HG02678 (cell line): ENCODE results near the gene KRTAP5-10.
"Not testable (repeated sequence)": the region's sequence is repeated elsewhere in the genome, so short reads cannot be mapped to it uniquely, and the experiment has no call there.

ENCODE experiments used
- ATAC-seq: cut with Tn5 transposase; IDR thresholded peaks from one replicate; pipeline ENCODE4 v1.9.1; 2021; ENCODE audit warnings: mild to moderate bottlenecking, moderate library complexity; ENCODE audit not compliant: unreplicated experiment

KRTAP5-10 gene

DNA sequence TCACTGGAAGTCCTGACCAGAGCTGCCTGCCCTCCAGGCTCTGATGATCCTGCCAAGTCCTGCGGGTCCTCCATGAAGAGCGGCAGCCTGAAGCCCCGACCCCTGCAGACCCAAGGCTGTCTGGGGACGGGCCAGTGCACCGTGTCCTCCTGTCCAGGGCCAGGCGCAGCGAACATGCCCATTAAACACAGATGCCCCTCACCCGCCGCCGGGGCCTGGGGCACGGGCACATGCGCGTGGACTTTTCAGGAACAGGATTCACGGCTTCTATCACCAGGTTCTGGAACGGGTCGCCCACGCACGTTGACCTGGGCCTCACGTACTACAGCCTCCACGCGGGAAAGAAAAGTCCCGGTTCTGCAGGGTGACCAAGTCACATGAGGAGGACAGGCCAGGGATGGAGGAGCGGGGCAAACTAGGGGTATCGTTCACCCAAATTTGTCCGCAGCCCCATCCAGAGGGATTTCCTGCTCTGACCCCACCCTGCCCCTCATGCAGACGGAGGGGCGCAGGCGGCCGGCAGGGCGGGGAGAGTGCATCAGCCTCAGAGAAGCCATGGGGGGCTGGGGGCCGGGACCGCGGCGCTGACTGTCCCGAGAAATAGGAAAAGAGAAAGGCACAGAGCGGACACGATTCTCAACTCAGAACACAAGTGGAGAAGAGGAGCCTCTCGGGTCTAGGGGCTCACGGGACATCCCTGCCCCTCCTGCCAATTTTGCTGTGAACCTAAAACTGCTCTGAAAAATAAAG, 5.9 kb downstream of the KRTAP5-10 start:
- not testable (repeated sequence) for ATAC-seq

DNA sequence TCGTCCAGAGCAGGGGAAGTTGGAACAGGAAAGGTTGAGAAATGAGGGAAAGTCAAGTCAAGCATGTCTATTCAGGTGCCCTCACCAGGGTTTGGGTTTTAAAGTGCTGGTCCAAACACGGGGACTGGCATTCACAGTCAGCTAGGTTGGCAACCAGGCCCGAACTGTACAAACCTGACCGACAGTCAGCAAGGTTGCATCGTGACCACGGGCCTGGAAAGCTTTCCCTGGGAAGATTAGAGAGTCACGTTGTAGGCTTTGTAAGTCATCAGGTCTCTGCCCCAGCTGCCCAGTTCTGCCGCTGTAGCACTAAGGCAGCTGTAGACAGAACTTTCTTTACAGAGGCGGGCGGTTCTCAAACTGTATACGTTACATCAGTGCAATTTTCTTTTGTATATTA, 7.4 kb downstream of the KRTAP5-10 start:
- ATAC-seq, result no peak

DNA sequence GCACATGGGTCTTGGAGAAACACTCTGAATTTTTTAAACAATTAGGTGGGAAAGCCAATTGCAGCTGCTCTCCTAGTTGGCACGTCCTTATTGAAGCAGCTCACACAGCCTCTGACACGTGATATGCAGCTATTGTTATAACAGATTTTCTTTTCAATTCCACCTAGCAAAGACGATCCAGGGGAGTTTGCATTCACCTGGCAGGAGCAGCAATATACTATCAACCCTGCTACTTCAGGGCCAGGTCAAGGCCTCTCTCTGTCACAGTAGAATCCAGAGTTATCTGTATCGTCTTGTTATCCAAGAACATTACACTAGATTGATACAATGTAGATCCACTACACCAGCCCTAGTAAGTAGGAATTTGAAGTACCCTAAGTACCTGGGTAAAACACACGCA, 9.1 kb downstream of the KRTAP5-10 start:
- ATAC-seq, result no peak

DNA sequence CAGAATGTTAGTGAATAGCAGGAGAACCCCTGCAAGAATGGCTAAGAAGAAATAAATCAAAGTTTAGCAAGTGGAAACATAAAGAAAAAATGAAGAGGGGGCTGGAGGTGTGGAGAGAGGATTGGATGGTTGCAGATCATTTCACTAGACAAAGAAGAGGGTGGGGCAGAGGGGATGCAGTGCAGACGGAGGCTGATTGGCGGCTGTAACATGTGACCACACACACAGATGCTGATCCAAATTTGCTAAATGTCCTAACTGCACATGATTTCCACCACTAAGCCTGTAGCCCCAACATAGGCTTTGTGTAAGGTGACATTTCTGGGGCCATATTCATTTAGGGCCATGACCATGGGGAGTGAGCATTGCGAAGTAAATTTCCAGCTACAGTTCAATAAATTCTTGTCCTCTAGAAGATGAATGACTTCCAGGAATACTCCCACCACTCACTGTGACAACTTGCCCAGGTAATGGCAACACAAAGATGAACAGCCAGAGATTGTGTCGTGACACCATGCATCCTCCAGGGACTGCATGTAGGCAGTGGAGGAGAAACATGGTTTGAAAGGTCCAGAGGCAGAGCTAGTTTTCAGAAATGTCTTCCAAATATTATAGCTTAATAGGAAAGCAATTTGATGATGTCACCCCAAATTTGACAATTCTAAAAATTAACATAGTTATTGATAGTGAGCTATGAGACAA, 10.5 kb downstream of the KRTAP5-10 start:
- ATAC-seq, result no peak

DNA sequence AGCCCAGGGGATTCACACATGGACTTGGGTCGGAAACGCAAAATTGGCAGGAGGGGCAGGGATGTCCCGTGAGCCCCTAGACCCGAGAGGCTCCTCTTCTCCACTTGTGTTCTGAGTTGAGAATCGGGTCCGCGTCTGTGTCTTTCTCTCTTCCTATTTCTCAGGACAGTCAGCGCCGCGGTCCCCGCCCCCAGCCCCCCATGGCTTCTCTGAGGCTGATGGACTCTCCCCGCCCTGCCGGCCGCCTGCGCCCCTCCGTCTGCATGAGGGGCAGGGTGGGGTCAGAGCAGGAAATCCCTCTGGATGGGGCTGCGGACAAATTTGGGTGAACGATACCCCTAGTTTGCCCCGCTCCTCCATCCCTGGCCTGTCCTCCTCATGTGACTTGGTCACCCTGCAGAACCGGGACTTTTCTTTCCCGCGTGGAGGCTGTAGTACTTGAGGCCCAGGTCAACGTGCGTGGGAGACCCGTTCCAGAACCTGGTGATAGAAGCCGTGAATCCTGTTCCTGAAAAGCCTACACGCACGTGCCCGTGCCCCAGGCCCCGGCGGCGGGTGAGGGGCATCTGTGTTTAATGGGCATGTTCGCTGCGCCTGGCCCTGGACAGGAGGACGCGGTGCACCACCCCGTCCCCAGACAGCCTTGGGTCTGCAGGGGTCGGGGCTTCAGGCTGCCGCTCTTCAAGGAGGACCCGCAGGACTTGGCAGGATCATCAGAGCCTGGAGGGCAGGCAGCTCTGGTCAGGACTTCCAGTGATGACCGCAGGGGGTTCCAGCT, 11.5 kb downstream of the KRTAP5-10 start:
- ATAC-seq, result not testable (repeated sequence)

DNA sequence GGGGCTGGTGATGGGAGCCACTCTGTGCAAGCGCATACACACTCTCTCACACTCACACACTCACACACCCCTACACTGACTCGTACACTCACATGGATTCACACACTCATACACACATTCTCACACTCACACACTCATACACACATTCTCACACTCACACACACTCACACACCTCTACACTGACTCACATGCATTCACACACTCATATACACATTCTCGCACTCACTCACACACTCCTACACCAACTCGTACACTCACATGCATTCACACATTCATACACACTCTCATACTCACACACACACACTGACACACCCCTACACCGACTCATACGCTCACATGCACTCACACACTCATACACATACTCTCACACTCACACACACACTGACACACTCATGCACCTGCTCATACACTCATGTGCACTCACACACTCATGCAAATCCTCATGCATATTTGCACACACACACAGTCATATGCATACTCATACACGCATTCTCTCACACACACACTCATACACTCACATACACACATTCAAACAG, 12.2 kb downstream of the KRTAP5-10 start:
- no peak for ATAC-seq

DNA sequence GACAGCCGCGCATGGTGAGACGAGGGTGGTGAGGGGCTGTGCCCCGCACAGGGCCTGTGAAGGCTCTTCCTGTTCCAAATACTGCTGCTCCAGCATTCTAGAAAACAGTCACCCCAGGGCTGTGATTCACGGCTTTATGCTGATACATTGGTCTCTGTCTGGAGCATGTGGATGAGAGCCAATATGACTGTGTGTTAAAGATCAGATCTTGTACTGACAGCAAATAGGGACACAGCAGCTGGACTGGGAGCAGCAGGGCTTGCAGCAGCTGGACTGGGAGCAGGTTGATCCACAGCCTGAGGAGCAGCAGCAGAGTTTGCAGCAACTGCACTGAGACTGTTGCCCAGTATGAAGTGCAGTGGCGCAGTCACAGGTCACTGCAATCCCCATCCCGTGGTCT, 14.2 kb downstream of the KRTAP5-10 start:
- not testable (repeated sequence) for ATAC-seq

DNA sequence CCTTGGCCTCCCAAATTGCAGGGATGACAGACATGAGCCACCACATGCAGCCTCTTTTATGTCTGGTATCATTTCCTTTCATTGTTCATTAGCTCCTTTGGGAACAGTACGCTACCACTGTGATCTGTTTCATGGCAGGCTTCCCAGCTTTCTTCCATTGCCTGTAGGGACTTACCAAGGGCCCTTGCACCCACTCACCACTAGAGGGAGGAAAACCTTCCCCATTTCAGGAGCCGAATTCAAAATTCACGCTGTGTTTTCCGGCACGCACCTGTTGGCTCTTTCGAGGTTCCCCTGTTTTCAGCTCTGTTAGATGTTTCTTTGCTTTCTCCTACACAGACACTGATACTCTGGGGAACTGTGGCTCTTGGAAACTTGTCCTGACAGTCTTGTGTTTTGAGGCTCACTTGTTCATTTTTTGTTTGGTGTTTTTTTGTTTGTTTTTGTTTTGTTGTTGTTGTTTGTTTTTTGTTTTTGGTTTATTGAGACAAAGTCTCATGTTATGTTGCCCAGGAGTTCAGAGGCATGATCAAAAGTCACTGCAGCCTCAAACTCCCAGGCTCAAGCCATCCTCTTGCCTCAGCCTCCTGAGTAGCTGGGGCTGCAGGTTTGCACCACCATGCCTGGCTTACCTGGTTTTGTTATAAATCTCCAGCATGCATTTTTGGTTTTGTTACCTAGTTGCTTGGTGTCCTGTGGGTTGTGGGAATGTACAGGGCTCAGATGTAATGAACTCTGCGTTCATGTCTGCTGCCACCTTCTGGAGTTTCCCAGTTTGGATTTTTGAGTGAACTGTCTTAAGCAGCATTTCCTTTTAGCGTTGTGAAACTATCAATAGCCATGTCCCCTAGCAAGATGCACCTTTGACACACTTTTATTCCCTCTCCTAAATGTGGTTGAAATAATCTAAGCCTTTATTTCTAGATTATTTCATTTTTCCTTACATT, 15.0 kb downstream of the KRTAP5-10 start:
- no peak for ATAC-seq

DNA sequence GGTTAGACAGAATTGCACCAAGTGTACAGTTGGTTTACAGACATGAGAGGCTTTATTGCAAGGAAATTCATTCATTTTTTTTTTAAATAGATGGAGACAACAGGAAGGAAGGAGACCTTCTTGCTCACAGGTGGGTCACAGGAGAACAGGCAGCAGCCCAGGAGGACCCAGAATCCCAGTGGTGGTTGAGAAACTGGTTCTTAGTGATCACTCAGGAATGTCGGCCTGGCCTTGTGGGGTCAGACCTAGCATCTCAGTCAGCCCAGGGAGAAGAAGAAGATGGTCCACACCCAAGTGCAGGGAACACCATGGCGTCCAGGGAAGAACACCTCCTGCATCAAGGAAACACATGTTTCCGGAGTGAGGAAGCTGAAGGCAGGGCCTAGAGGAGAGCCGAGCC, 16.5 kb downstream of the KRTAP5-10 start:
- no peak for ATAC-seq

DNA sequence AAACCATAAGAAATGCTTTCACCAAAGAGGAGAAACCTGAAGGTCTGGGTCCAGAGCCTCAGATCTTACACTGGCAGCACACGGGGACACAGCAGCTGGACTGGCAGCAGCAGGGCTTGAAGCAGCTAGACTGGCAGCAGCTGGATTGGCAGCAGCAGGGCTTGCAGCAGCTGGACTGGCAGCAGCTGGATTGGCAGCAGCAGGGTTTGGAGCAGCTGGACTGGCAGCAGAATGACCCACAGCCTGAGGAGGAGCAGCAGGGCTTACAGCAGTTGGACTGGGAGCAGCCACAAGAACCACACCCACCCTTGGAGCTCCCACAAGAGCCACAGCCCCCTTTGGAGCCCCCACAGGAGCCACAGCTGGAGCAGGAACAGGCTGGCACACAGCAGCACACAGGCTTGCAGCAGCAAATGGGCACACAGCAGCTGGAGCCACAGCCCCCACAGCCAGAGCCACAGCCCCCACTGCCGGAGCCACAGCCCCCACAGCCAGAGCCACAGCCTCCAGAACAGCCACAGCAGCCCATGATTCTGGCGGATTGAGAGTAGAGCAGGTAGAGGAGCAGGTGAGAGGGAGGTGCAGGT, 17.0 kb downstream of the KRTAP5-10 start, which contains the start of gene KRTAP5-11:
TSS of gene KRTAP5-11 (minus strand) at position 567 of the 587 bp plus-strand sequence. CDS start at position 529, 38 bp downstream.
- ATAC-seq, result no peak

DNA sequence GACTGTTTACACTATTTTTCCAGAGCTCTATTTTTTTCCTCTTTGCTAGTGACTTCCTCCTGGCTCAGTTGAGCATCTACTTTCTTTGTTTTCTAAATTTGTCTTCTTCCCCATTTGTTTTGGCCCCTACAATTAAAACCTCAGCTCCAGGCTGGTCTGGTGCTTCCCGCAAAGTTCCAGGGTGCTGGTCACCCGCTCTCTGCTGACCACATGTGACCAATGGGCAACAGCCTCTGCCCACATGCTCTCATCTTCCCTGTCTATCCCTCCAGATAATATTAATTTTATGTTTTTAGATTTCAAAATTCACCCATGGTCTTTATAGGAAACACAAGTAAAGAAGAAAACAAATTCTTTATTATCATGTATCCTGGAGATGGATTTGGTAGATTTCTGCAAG, 17.6 kb downstream of the KRTAP5-10 start:
- not testable (repeated sequence) for ATAC-seq

DNA sequence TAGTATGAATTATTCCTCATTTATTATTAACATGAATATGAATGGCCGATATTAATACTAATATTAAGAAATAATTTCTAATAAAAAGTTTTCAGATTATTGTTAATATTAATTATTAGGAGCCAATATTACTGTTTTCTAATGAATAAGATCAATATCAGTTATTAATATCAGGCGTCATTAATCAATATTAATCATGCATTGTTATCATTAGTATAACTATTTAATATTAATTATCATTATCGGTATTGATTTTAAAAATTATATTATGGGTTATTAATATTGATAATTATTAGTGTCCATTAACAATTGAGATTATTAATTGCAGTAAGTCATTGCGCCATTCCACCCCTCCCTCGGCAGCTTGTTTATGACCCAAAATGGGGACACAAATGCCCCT, 20.3 kb downstream of the KRTAP5-10 start:
- not testable (repeated sequence) for ATAC-seq

DNA sequence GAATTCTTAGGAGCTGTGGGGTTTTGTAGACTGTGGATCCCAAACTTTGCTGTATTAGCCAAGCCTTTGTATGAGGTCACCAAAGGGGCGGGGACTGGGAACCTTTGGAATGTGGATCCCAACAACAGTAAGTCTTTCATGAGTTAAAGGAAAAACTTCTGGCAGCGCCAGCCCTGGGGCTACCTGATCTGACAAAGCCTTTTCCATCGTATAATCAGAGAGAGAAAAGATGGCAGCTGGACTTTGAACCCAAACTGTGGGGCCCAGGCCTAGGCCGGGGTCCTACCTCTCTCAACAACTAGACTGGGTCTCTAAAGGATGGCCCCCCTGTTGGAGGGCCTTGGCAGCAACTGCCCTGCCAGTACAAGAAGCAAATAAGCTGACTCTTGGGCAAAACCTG, 23.0 kb downstream of the KRTAP5-10 start:
- ATAC-seq, result not testable (repeated sequence)

DNA sequence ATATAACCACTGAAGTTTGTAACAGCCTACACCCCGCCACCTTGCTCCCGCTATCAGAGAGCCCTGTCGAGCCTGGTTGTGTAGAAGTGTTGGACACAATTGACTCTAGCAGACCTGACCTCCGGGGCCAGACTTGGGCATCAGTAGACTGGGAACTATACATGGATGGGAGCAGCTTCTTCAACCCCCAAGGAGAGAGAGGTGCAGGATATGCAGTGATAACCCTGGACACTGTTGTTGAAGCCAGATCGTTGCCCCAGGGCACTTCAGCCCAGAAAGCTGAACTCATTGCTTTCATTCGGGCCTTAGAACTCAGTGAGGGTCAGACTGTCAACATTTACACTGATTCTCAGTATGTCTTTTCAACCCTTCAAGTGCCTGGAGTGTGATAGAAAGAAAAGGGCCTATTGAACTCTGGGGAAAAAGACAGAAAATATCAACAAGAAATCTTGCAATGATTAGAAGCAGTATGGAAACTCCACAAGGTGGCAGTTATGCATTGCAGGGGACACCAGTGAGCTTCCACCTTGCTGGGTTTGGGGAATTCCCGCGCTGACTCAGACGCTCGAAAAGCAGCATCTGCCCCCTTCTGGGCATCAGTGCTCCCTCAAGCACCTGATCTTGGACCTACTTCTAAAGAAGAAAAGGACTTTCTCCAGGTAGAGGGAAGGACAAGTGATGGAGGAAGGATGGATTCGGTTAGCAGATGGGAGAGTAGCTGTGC, 23.6 kb downstream of the KRTAP5-10 start:
- ATAC-seq, result not testable (repeated sequence)

DNA sequence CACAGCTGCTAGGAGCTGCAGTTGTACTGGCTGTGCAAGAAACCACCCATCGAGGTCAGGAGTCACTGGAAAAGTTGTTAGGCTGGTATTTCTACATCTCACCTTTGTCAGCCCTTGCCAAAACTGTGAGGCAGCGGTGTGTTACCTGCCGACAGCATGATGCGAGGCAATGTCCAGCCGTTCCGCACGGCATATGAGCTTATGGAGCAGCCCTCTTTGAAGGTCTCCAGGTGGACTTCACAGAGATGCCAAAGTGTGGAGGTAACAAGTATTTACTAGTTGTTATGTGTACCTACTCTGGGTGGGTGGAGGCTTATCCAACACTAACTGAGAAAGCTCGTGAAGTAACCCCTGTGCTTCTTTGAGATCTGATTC, 24.2 kb downstream of the KRTAP5-10 start:
- not testable (repeated sequence) for ATAC-seq

DNA sequence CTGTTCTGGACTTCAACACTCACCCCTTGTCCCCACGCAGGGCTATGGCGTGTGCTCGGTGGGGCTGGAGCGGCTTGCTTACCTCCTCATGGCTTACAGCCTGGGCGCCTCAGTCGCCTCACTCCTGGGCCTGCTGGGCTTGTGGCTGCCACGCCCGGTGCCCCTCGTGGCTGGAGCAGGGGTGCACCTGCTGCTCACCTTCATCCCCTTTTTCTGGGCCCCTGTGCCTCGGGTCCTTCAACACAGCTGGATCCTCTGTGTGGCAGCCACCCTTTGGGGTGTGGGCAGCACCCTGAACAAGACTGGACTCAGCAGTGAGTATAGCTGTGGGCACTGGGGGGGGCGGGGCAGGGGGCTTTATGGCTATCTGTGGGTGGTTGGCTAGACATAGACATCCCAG, 37.9 kb downstream of the KRTAP5-10 start:
- not testable (repeated sequence) for ATAC-seq

DNA sequence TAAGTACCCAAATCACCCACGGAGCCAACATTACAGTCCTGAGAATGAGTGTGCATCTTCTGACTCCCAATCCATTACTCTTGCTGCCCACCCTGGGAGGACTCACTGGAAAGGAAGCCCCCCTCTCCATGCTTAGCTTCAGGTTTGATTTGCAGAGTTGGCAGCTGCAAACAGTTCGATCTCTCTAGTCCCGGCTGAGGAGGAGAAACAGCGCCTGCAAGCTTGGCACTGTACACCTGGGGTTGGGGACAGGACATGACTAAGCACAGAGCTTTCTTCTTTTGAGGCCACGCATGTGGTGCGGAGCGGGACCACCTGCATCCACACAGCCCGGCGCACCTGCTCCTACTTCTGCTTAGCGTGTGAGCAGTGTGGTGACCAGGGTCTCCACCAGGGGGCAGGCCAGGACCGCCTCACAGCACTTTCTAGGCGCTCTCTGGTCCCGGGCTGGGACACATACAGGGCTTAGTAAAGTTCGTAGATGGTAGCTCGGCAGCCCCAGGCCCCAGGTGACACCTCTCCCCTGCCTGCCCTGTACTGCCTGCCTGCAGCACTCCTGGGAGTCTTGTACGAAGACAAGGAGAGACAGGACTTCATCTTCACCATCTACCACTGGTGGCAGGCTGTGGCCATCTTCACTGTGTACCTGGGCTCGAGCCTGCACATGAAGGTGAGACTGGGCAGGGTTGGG, 39.6 kb downstream of the KRTAP5-10 start:
- not testable (repeated sequence) for ATAC-seq

DNA sequence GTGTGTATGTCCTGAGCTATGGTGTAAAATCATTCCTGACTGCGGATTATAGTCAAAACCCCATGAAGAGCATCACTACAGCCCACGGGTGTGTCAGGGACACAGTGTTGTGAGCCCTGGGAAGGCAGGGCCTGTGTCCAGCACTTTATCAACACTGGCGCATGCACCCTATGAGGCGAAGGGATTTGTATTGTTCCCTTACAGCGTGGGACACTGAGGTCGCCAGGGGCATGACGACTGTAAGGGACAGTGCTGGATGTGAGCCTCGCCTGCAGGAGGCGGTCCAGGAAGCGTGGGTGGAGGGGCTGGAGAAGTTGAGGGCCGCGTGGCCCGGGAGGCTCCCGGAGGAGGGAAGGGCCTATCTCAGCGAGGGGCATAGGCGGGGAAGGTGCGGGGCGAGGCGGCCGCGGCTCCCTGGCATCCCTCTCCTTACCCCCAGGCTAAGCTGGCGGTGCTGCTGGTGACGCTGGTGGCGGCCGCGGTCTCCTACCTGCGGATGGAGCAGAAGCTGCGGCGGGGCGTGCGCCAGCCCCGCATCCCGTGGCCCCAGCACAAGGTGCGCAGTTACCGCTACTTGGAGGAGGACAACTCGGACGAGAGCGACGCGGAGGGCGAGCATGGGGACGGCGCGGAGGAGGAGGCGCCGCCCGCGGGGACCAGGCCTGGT, 41.6 kb downstream of the KRTAP5-10 start:
- ATAC-seq, result not testable (repeated sequence)
